Activated gamma-delta T cell (primary cell): ENCODE measurements around the gene CYP26B1.

Source experiments
- DNase-seq: peaks from one replicate; lab custom pipeline; 2025; lab: John Stamatoyannopoulos, UW

CYP26B1 gene

GRCh38 chr2:72154386-72154975 is 6.8 kb upstream of the CYP26B1 start:
- DNase-seq: no peak

DNA sequence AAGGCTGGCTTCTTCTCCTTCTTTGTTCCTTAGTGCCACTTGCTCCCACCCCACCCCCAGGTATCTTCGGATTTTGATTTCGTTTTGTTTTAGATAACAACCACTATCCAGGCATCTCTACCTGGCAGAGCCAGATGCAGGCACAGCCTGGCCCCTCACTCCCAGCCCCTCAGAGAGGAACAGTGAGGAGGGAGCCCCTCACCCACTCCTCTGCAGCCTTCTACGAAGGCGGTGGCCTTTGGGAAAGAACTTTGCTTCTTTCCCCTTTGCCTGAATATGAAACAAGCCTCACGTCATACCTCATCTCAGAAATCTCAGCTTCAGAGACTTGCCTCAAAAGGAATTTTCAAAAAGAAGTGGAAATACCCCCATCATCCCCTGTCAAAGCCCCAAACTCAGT is 6.3 kb upstream of the CYP26B1 start:
- no peak for DNase-seq

DNA sequence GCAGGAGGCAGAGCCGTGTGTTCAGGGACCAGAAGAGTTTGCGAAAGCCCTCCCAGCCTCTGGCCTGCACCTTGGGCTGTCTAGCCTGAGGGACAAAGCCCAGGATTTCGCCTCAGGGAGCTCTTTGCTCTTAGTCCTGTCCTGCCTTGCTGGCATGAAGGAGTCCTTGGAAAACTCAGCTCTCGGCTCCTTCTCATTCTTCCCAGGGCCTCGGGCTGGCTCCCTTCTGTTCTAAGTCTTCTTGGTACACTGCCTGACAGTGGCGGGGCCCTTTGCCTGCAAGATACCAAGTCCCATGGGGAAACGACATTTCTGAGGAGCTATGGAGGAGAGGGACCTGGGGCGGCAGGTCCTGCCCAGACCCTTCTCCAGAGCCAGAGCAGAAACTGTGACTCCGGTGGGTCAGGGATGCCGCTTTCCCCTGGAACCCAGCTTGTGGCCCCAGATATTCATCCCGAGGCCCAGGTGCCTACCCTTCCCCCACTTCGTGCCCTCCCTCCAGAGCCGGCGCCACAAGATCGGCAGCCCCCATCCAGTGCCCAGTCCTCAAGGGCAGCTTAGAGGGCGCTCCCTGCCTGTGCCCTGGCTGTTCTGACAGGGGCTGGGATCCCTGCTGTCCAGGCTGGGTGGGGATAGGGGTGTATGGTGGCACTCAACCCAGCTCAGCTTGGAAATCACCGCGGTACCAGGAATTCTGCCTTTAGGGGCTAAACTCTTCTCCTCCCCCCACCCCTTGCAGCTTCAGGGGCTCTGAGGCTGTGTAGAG is 5.5 kb upstream of the CYP26B1 start:
- DNase-seq: no peak

GRCh38 chr2:72150861-72151356 is 3.2 kb upstream of the CYP26B1 start:
- no peak for DNase-seq

- DNase-seq: no peak
Observed at GRCh38 chr2:72150157-72150860, 2.6 kb upstream of the CYP26B1 start.

- DNase-seq: no peak
Observed at GRCh38 chr2:72149556-72150156, 2.0 kb upstream of the CYP26B1 start.

- no peak for DNase-seq
Observed at GRCh38 chr2:72148837-72149555, 1.3 kb upstream of the CYP26B1 start.

DNA sequence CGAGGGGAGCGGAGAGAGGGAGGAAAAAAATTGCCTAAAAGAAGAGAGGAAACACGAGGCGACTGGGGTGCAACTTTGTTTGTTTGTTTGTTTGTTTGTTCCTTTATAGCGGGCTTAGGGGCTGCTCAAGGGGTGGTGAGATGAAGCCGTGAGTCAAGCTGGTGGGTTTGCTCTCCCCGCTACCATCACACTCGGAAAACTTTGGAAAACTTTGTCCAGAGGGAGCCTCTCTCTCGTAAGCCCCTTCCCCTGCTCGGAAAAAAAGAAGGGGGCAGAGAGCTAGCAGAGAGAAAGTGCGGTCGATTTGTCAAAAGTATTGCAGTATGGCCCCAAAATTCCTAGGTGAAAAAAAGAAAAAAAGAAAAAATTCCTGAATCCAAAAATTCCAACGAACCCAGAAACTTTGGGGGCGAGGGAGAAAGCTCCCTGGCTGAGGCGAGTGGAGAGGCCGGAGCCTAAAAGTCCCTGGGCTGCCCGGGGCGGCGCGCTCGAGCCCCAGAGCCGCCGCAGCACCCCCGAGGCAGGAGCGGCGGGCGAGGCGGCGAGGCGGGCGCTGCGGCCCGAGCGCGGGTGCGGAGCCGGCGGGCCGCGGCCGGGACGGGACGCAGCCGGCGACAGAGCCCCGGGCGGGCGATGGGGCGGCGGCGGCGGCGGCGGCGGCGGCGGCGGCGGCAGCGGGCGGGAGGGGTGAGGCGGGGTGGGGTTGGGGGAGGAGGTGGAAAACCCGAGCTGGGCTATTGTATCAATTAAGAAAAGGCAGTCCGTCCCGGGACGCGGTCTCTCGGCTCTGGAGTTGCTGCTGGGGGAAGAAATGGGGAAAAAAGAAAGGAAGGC is 558 bp upstream of the CYP26B1 start:
- no peak for DNase-seq

- no peak for DNase-seq
Observed at GRCh38 chr2:72146347-72147302, 1.0 kb downstream of the CYP26B1 start.

DNA sequence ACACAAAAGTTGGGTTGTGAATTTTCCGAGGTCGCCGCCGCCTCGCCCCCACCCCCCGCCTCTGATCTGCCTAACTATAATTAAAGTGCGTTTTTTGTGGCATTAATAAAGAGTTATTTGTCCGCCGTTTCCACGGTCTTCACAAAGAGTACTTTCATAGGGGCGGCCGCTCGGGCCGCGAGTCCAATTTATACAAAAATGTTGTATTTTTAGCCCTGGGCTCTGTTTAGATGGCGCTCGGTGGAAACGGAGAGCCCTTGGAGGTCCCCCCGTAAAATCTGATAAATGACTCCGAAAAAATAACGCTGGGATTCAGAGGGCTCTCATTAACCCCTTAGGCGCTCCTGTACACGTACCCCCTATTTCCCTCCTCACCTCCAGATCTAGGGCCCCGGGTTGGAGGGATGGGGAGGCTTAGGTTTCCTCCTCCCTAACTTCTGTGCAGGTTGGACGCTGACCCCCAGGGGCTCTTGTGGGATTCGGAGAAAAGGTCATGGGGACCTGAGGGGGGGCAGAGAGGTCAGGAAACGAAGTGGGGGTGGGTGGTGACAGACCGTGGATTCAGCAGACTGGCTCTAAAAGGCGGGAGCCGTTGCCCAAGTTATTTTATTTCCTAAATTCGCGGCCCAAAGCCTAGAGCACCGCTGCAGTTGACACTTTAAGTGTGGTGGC is 1.9 kb downstream of the CYP26B1 start:
- DNase-seq: no peak

- no peak for DNase-seq
Observed at GRCh38 chr2:72145289-72145657, 2.4 kb downstream of the CYP26B1 start.

DNA sequence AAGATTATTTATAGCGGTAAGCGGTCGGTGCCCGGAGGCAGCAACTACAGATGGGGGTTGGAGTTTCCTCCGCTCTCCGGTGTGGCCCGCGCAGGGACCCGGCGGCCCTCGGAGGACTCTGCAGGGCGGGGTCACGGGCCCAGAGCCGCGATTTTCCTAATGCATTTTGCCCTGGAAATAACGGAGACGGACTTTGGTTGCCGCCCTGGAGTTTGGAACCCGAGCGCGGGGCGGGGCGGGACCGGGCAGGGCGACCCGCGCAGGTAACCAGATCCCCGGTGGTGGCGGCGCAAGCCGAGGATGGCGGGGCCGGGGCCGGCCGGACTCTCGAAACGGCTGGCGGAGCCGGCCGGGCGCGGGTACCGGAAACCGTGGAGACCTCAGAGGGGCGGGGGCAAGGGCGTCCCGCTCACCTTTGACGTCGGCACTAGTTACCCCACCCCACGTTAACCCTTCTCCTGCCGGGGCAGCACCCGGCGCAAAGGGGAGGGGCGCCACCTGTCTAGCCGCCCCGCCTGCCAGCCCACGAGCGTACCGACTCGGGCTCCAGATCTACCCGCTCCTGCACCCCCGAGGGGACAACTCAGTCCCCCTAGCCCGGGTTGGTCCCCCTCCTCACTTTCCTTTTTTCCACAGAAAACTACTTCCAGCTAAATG is 2.9 kb downstream of the CYP26B1 start:
- no peak for DNase-seq

GRCh38 chr2:72144274-72144631 is 3.4 kb downstream of the CYP26B1 start:
- DNase-seq: no peak

GRCh38 chr2:72143441-72144273 is 4.0 kb downstream of the CYP26B1 start:
- DNase-seq: no peak

DNA sequence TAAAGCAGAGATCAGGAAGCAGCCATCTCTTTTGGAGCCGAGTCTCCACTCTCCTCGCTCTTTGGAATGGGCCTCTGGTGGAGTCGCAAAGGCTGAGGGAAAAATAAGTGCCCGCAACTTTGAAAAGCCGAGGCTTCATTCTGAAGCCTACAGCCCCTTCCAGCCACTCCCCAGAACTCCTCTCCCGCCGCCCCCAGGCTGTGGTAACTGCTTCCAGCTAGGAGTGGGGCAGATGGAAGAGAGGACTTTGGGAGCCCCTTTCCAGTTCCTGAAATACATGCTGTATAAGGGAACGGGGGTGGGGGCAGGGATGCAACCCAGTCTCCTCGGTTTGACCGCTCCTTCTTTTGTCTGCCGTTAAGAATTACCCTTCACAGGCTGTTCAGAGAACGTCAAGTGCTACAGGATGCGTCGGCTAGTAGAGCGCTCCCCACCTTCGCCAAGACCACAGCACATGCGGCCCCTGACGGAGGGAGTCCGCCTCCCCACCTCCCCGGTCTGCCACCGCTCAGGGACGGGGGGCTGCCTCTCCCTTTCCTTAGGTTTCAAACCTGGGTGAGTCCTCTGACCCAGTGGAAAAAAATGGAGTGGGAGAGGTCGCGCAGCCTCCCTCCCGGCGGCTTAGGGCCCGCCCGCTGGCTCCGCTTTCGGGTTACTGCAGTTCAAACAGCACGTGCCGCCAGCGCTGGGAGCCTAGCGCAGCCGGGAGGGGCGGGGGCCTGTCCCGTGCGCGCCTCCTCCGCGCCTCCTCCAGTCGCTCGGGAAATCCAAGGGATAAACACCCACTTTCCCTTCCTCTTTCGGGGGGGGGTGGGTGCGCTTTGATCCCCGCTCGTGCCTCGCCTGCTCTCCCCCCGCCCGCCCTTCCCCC is 4.9 kb downstream of the CYP26B1 start:
- DNase-seq: no peak

- DNase-seq: no peak
Observed at GRCh38 chr2:72141881-72142451, 5.7 kb downstream of the CYP26B1 start.
